ENCODE data around the gene MARF1. TPM values are rescaled to one million over a fixed set of nuclear protein-coding genes. Genes with fewer than 3 reads are reported as not detected.

The MARF1 gene
- total RNA-seq, 1 donor from 2014 or later, result 13.4 TPM

DNA sequence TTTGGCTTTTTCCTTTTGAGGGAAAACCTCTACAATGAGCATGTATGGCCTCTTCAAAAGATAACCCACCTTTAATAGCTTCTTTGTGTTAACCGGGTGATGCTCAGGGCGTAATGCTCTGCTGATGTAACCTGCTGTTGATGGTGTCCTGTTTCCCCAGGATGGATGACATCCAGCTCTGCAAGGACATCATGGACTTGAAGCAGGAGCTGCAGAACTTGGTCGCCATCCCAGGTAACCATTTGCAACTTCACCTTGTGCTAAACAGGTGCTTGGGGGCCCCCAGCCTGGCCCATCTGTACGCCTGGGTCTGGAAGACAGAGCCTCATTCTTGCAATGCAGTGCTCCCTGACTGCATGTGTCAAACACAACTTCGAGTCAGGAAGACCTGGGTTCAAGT, 75.1 kb downstream of the MARF1 start:
- Mint-ChIP-seq H3K27me3 (ENCODE audit: insufficient read depth, low read depth) (no peaks in the 10 kb centered on the region), H3K4me1 (peaks cover 7% of the 10 kb centered on the region), H3K27ac (no peak overlapping the region), H3K4me3 (no peak overlapping the region), H3K9me3 (peaks cover 2% of the 10 kb centered on the region), H3K36me3 (peaks cover 11% of the 10 kb centered on the region)
- H4K20me1 ChIP-seq (ENCODE audit: low read depth), result no peaks in the 10 kb centered on the region
- H3K4me1 ChIP-seq, result peaks cover 17% of the 10 kb centered on the region
- H2AFZ ChIP-seq (replicated peaks), result no peak overlapping the region
- TF ChIP-seq EZH2 (IDR thresholded peaks at IDR 0.05) (no peak), CTCF (IDR thresholded peaks at IDR 0.05) (no peak), EZH2phosphoT487 (IDR thresholded peaks at IDR 0.05) (no peak)
- no peak overlapping the region for H3K27ac ChIP-seq
- no peaks in the 10 kb centered on the region for H3F3A ChIP-seq (ENCODE audit: low read depth)
- no peak overlapping the region for H3K4me3 ChIP-seq
- no peak overlapping the region for H3K4me2 ChIP-seq
- H3K9me3 ChIP-seq (ENCODE audit: low read depth), result no peaks in the 10 kb centered on the region
- H3K36me3 ChIP-seq, result no peaks in the 10 kb centered on the region
- DNase-seq (ENCODE audit: low spot score), result no peak
- no peak overlapping the region for H3K9ac ChIP-seq
- no peaks in the 10 kb centered on the region for H3K27me3 ChIP-seq
- H3K79me2 ChIP-seq (ENCODE audit: low read depth), result no peaks in the 10 kb centered on the region

DNA sequence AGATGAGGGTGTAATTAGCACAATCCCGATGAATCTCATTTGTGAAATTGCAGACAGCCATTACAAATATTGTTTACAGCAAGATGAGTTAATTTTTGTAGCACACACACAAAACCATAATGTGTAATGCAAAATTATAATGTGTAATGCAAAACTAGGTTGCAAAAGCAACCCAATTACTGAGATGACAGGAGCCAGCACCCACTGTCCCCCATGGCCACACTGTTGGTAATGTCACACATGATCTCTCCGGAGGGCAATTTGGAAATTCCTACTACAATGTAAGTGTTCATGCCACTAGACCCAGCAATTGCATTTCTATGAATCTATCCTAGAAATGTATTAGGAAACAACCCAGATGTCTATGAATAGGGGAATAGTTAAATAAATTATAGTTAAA, 76.9 kb downstream of the MARF1 start:
- Mint-ChIP-seq H3K36me3 (peaks cover 11% of the 10 kb centered on the region), H3K4me3 (no peak overlapping the region), H3K27ac (no peak overlapping the region), H3K27me3 (ENCODE audit: insufficient read depth, low read depth) (no peaks in the 10 kb centered on the region), H3K9me3 (peaks cover 2% of the 10 kb centered on the region), H3K4me1 (peaks cover 7% of the 10 kb centered on the region)
- no peak overlapping the region for H3K9ac ChIP-seq
- DNase-seq (ENCODE audit: low spot score), result no peak
- no peak overlapping the region for H2AFZ ChIP-seq (replicated peaks)
- no peaks in the 10 kb centered on the region for H3K9me3 ChIP-seq (ENCODE audit: low read depth)
- TF ChIP-seq EZH2 (IDR thresholded peaks at IDR 0.05), result no peak
- TF ChIP-seq CTCF (IDR thresholded peaks at IDR 0.05), result no peak
- no peak for TF ChIP-seq EZH2phosphoT487 (IDR thresholded peaks at IDR 0.05)
- no peaks in the 10 kb centered on the region for H3K27me3 ChIP-seq
- H3K27ac ChIP-seq, result no peak overlapping the region
- no peak overlapping the region for H3K4me2 ChIP-seq
- H4K20me1 ChIP-seq (ENCODE audit: low read depth), result no peaks in the 10 kb centered on the region
- peaks cover 17% of the 10 kb centered on the region for H3K4me1 ChIP-seq
- H3K4me3 ChIP-seq, result no peak overlapping the region
- H3K36me3 ChIP-seq, result no peaks in the 10 kb centered on the region
- no peaks in the 10 kb centered on the region for H3F3A ChIP-seq (ENCODE audit: low read depth)
- no peaks in the 10 kb centered on the region for H3K79me2 ChIP-seq (ENCODE audit: low read depth)

- Mint-ChIP-seq H3K27me3 (ENCODE audit: insufficient read depth, low read depth) (no peaks in the 10 kb centered on the region), H3K4me3 (no peak overlapping the region), H3K4me1 (peaks cover 7% of the 10 kb centered on the region), H3K9me3 (peaks cover 2% of the 10 kb centered on the region), H3K36me3 (peaks cover 11% of the 10 kb centered on the region), H3K27ac (no peak overlapping the region)
- H3K9me3 ChIP-seq (ENCODE audit: low read depth), result no peaks in the 10 kb centered on the region
- TF ChIP-seq CTCF (IDR thresholded peaks at IDR 0.05), result no peak
- TF ChIP-seq EZH2 (IDR thresholded peaks at IDR 0.05), result no peak
- TF ChIP-seq EZH2phosphoT487 (IDR thresholded peaks at IDR 0.05), result no peak
- no peaks in the 10 kb centered on the region for H3K36me3 ChIP-seq
- H3K4me2 ChIP-seq, result no peak overlapping the region
- no peak overlapping the region for H3K9ac ChIP-seq
- H3K4me3 ChIP-seq, result no peak overlapping the region
- no peaks in the 10 kb centered on the region for H3F3A ChIP-seq (ENCODE audit: low read depth)
- DNase-seq (ENCODE audit: low spot score), result peak; percentile 7
- peaks cover 17% of the 10 kb centered on the region for H3K4me1 ChIP-seq
- no peaks in the 10 kb centered on the region for H4K20me1 ChIP-seq (ENCODE audit: low read depth)
- no peaks in the 10 kb centered on the region for H3K79me2 ChIP-seq (ENCODE audit: low read depth)
- H3K27me3 ChIP-seq, result no peaks in the 10 kb centered on the region
- H3K27ac ChIP-seq, result no peak overlapping the region
- H2AFZ ChIP-seq (replicated peaks), result no peak overlapping the region
Observed at GRCh38 chr16:15564604-15565339, 78.2 kb downstream of the MARF1 start.

Data from neural progenitor cell (in vitro differentiated cells).